ENCODE measurements around the gene ATP11A. TPM values are rescaled to one million over a fixed set of nuclear protein-coding genes. Genes with fewer than 3 reads are reported as not detected.
A peak's percentile ranks its signal among the peaks of the same experiment; 100 is the strongest.

The ATP11A gene
- total and polyA plus RNA-seq, 2 donors (not counting 3 experiments of a cell fraction or from before 2014, with no cell fraction given): 16.5 to 88.1 TPM

- intact Hi-C loops (cut with micrococcal nuclease) (loop anchor here (1.0 kb wide), 1 partner anchor 11 kb away; no protein-coding TSS in a partner anchor), dilution Hi-C loops (cut with MboI; ENCODE audit: extremely low pct_ligation_motif_present, low sequenced_read_pairs) (no loop called here)
- POLR2A ChIA-PET: no interaction called here
- peaks cover 52% of the 10 kb centered on the region for H3K79me2 ChIP-seq (ENCODE audit: control insufficient read depth, insufficient read depth, low read length)
- no peak overlapping the region for H3K9ac ChIP-seq (replicated peaks; ENCODE audit: extremely low read depth, insufficient read depth, low read length)
- peaks cover 0 to 2% of the 10 kb centered on the region in 2 experiments for H3K36me3 ChIP-seq (ENCODE audit: control insufficient read depth in 2 of 2, extremely low read depth in 1 of 2, insufficient read depth in 2 of 2, low read length in 2 of 2)
- peak overlapping the region; percentile 3 for H3K27ac ChIP-seq (ENCODE audit: insufficient read depth, low read depth, low read length)
- H3K9me1 ChIP-seq (replicated peaks; ENCODE audit: control insufficient read depth, extremely low read depth, insufficient read depth, low read length): no peaks in the 10 kb centered on the region
- TF ChIP-seq POLR2A (IDR thresholded peaks at IDR 0.05; ENCODE audit: low read depth, low read length): no peak
- TF ChIP-seq CTCF (IDR thresholded peaks at IDR 0.05; ENCODE audit: extremely low read depth in 1 of 2, insufficient read depth in 1 of 2, low read depth in 1 of 2, low read length in 2 of 2): no peak
- TF ChIP-seq EZH2 (IDR thresholded peaks at IDR 0.05; ENCODE audit: borderline replicate concordance, low read depth, low read length, severe bottlenecking): no peak
- no peak for TF ChIP-seq MYC (IDR thresholded peaks at IDR 0.05; ENCODE audit: low read depth, low read length)
- TF ChIP-seq POLR2AphosphoS5 (IDR thresholded peaks at IDR 0.05; ENCODE audit: insufficient read depth, low read depth, low read length): no peak
- TF ChIP-seq JUN (IDR thresholded peaks at IDR 0.05; ENCODE audit: borderline replicate concordance, insufficient read depth, insufficient read length, low read depth): no peak
- no peak for TF ChIP-seq MAX (IDR thresholded peaks at IDR 0.05; ENCODE audit: insufficient read depth, insufficient read length)
- TF ChIP-seq GATA2 (IDR thresholded peaks at IDR 0.05; ENCODE audit: insufficient read depth, insufficient read length, low read depth, low read length): no peak
- no peak for TF ChIP-seq FOS (IDR thresholded peaks at IDR 0.05; ENCODE audit: borderline replicate concordance, insufficient read depth, low read length)
- no TSS peak for BruUV-seq (replicated peaks)
- DNase-seq (ENCODE audit: low read depth, low spot score): no peak
- peak overlapping the region; percentile 16 for H2AFZ ChIP-seq (ENCODE audit: low read depth, low read length)
- no peak overlapping the region for H3K4me3 ChIP-seq (replicated peaks in 1 of 3; ENCODE audit: insufficient read depth in 1 of 3, low read depth in 1 of 3, low read length in 3 of 3)
- no peak overlapping the region for H3K4me2 ChIP-seq (ENCODE audit: insufficient read depth, low read length)
- no peak for FAIRE-seq
- H4K20me1 ChIP-seq (replicated peaks; ENCODE audit: control insufficient read depth, extremely low read depth, insufficient read depth, low read length): no peaks in the 10 kb centered on the region
- H3K9me3 ChIP-seq (replicated peaks; ENCODE audit: control insufficient read depth, insufficient read depth, low read length): no peaks in the 10 kb centered on the region
- H3K27me3 ChIP-seq (ENCODE audit: control insufficient read depth in 2 of 2, insufficient read depth in 2 of 2, low read length in 2 of 2): no peaks in the 10 kb centered on the region
- CTCF ChIA-PET: no interaction called here
- H3K4me1 ChIP-seq (ENCODE audit: control insufficient read depth, extremely low read depth, insufficient read depth, low read length): peaks cover 15% of the 10 kb centered on the region
Measured at GRCh38 chr13:112700291-112701060, 10.6 kb downstream of the ATP11A start.

Data from endothelial cell of umbilical vein (primary cell).